DND-41 (cell line): Measurements from ENCODE around the gene NELFB.

ENCODE experiments used
- ATAC-seq: fragments of 200-7000 bp; cut with Tn5 transposase; 3 replicates; pipeline ENCODE4 v1.9.1; 2021; ENCODE audit warnings: low read depth; ENCODE audit not compliant: insufficient read depth
- DNase-seq: peaks from one replicate; pipeline ENCODE4 v3.0.0-alpha.2; 2020
- H2AFZ ChIP-seq: 2 replicates; pipeline ENCODE4 v1.6.0; 2012; ENCODE audit warnings: low read depth, low read length
- H3K27ac ChIP-seq: 2 replicates; pipeline ENCODE4 v1.5.1; 2012; ENCODE audit warnings: low read length, inconsistent platforms
- H3K27me3 ChIP-seq: fragments of 200-600 bp; sonication (generic); 2 replicates; pipeline ENCODE4 v1.6.0; 2012; ENCODE audit warnings: low read length, mild to moderate bottlenecking, inconsistent platforms; ENCODE audit not compliant: insufficient read depth, poor library complexity
- H3K36me3 ChIP-seq: 2 replicates; pipeline ENCODE4 v1.5.1; 2012; ENCODE audit warnings: low read length, inconsistent platforms; ENCODE audit not compliant: insufficient read depth
- H3K4me1 ChIP-seq: 2 replicates; pipeline ENCODE4 v1.5.1; 2012; ENCODE audit warnings: mild to moderate bottlenecking, low read length; ENCODE audit not compliant: insufficient read depth
- H3K4me2 ChIP-seq: 2 replicates; pipeline ENCODE4 v1.6.0; 2012; ENCODE audit warnings: mild to moderate bottlenecking, moderate library complexity, low read length, inconsistent platforms; ENCODE audit not compliant: insufficient read depth
- H3K4me3 ChIP-seq, 2 experiments: fragments of 200-600 bp in 1 of 2; shearing (Covaris generic) in 1 of 2; 2 replicates each; pipeline ENCODE4 v1.5.1; 2012 to 2016; ENCODE audit warnings: inconsistent platforms in 2 of 2, low read length in 2 of 2, mild to moderate bottlenecking in 2 of 2, low read depth in 1 of 2, moderate library complexity in 1 of 2
- H3K79me2 ChIP-seq: 2 replicates; pipeline ENCODE4 v1.6.0; 2012; ENCODE audit warnings: low read length, inconsistent platforms; ENCODE audit not compliant: insufficient read depth
- H3K9ac ChIP-seq: 2 replicates; pipeline ENCODE4 v1.6.0; 2012; ENCODE audit warnings: low read depth, mild to moderate bottlenecking, inconsistent platforms, low read length, moderate library complexity
- H3K9me3 ChIP-seq: 2 replicates; pipeline ENCODE4 v1.5.1; 2012; ENCODE audit warnings: low read length, moderate library complexity, mild to moderate bottlenecking, inconsistent platforms; ENCODE audit not compliant: insufficient read depth, severe bottlenecking
- H4K20me1 ChIP-seq: 2 replicates; pipeline ENCODE4 v1.6.0; 2012; ENCODE audit warnings: low read length; ENCODE audit not compliant: insufficient read depth
- CTCF ChIP-seq: IDR thresholded peaks from 2 replicates; pipeline ENCODE4 v1.5.1; 2012; ENCODE audit warnings: borderline replicate concordance, low read length, moderate library complexity, mild to moderate bottlenecking; ENCODE audit not compliant: poor library complexity, severe bottlenecking; ENCODE audit errors: extremely low read depth
- EZH2 ChIP-seq: IDR thresholded peaks from 3 replicates; pipeline ENCODE4 v1.6.1; 2012; ENCODE audit warnings: borderline replicate concordance, low read depth, mild to moderate bottlenecking, moderate library complexity, low read length, inconsistent platforms; ENCODE audit not compliant: severe bottlenecking

The NELFB gene

GRCh38 chr9:137303151-137303892 is 48.2 kb downstream of the NELFB start:
- H3K27me3 ChIP-seq, result no peaks in the 10 kb centered on the region
- H3K4me2 ChIP-seq, result no peak overlapping the region
- no peaks in the 10 kb centered on the region for H3K79me2 ChIP-seq
- no peak overlapping the region for H3K4me3 ChIP-seq
- no peaks in the 10 kb centered on the region for H3K4me1 ChIP-seq
- no peak overlapping the region for H2AFZ ChIP-seq
- DNase-seq (no peak), ATAC-seq (no peak)
- no peaks in the 10 kb centered on the region for H3K9me3 ChIP-seq
- no peak for TF ChIP-seq EZH2
- TF ChIP-seq CTCF, result no peak
- H3K9ac ChIP-seq, result no peak overlapping the region
- no peaks in the 10 kb centered on the region for H3K36me3 ChIP-seq
- no peaks in the 10 kb centered on the region for H4K20me1 ChIP-seq
- no peak overlapping the region for H3K27ac ChIP-seq

- H3K9me3 ChIP-seq, result no peaks in the 10 kb centered on the region
- H3K9ac ChIP-seq, result no peak overlapping the region
- TF ChIP-seq EZH2 (no peak), CTCF (no peak)
- H2AFZ ChIP-seq, result no peak overlapping the region
- no peak overlapping the region for H3K4me3 ChIP-seq
- no peaks in the 10 kb centered on the region for H3K36me3 ChIP-seq
- no peak overlapping the region for H3K27ac ChIP-seq
- no peaks in the 10 kb centered on the region for H3K79me2 ChIP-seq
- no peak overlapping the region for H3K4me2 ChIP-seq
- DNase-seq, result no peak
- H3K4me1 ChIP-seq, result no peaks in the 10 kb centered on the region
- ATAC-seq, result no peak
- no peaks in the 10 kb centered on the region for H3K27me3 ChIP-seq
- H4K20me1 ChIP-seq, result no peaks in the 10 kb centered on the region
Measured at GRCh38 chr9:137303893-137304382, 48.8 kb downstream of the NELFB start.

GRCh38 chr9:137304383-137305059 is 49.4 kb downstream of the NELFB start:
- no peaks in the 10 kb centered on the region for H4K20me1 ChIP-seq
- no peaks in the 10 kb centered on the region for H3K27me3 ChIP-seq
- H3K9me3 ChIP-seq, result no peaks in the 10 kb centered on the region
- H3K9ac ChIP-seq, result no peak overlapping the region
- H3K79me2 ChIP-seq, result no peaks in the 10 kb centered on the region
- H3K4me1 ChIP-seq, result no peaks in the 10 kb centered on the region
- DNase-seq (no peak), ATAC-seq (no peak)
- H3K4me2 ChIP-seq, result no peak overlapping the region
- H3K4me3 ChIP-seq, result no peak overlapping the region
- TF ChIP-seq EZH2, result no peak
- TF ChIP-seq CTCF, result no peak
- no peaks in the 10 kb centered on the region for H3K36me3 ChIP-seq
- no peak overlapping the region for H2AFZ ChIP-seq
- H3K27ac ChIP-seq, result no peak overlapping the region
